Suprapubic skin (tissue), 3 donors: ENCODE results near the gene IFNAR1.

Source experiments
- CTCF ChIP-seq, 2 donors: fragments of 200-600 bp in 1 of 2; fragments of 450-650 bp in 1 of 2; sonication (generic) in 1 of 2; IDR thresholded peaks; one replicate each; pipeline ENCODE4 v1.5.1; 2016 to 2019; ENCODE audit warnings: antibody characterized with exemption in 2 of 2, mild to moderate bottlenecking in 1 of 2, moderate library complexity in 1 of 2
- POLR2AphosphoS5 ChIP-seq, 3 donors: sonication (generic); formaldehyde crosslinking; IDR thresholded peaks; one replicate each; pipeline ENCODE4 v1.6.1; 2017; ENCODE audit warnings: antibody characterized with exemption in 3 of 3

GRCh38 chr21:33371366-33371765, 46.6 kb downstream of the IFNAR1 start:
- TF ChIP-seq CTCF (IDR thresholded peaks at IDR 0.05) (no peak), POLR2AphosphoS5 (IDR thresholded peaks at IDR 0.05) (no peak)
